Calu3 (cell line): ENCODE results near the gene CCDC107. TPM values are rescaled to one million over a fixed set of nuclear protein-coding genes. Genes with fewer than 3 reads are reported as not detected.

Experiments used
- BruUV-seq: library from RNA; stranded (reverse); fragments of 400-500 nt; replicated peaks from 2 replicates; lab custom pipeline; 2021; lab: Mats Ljungman, UMichigan
- CTCF ChIA-PET: fragments of 300-600 bp; sonication (Branson Sonifier 250); formaldehyde crosslinking; loops from one replicate; lab custom pipeline; 2022; ENCODE audit warnings: antibody characterized with exemption; lab: Charles Lee
- DNase-seq: peaks from one replicate; pipeline ENCODE4 v3.0.0; 2022
- H3K27ac Mint-ChIP-seq: one replicate; pipeline ENCODE4 v1.8.0; 2022; ENCODE audit warnings: mixed read lengths; ENCODE audit not compliant: unreplicated experiment
- H3K27me3 Mint-ChIP-seq: one replicate; pipeline ENCODE4 v1.8.0; 2022; ENCODE audit warnings: mixed read lengths; ENCODE audit not compliant: unreplicated experiment
- H3K36me3 Mint-ChIP-seq: one replicate; pipeline ENCODE4 v1.8.0; 2022; ENCODE audit warnings: mild to moderate bottlenecking, moderate library complexity, mixed read lengths; ENCODE audit not compliant: insufficient read depth, unreplicated experiment
- H3K4me1 Mint-ChIP-seq: one replicate; pipeline ENCODE4 v1.8.0; 2022; ENCODE audit warnings: mild to moderate bottlenecking, low read depth, mixed read lengths; ENCODE audit not compliant: unreplicated experiment
- H3K4me3 Mint-ChIP-seq: one replicate; pipeline ENCODE4 v1.8.0; 2022; ENCODE audit warnings: mild to moderate bottlenecking, low read depth, moderate library complexity, mixed read lengths; ENCODE audit not compliant: unreplicated experiment
- H3K9me3 Mint-ChIP-seq: one replicate; pipeline ENCODE4 v1.8.0; 2022; ENCODE audit warnings: low read depth, mixed read lengths; ENCODE audit not compliant: unreplicated experiment
- intact Hi-C: fragments of 100-400 bp; cut with micrococcal nuclease; formaldehyde crosslinking; loops from one replicate; pipeline ENCODE4 v1.10.0; 2022; ENCODE audit not compliant: unreplicated experiment
- total RNA-seq: library from RNA; stranded (reverse); gene quantifications from 2 replicates; pipeline ENCODE4 v1.2.3, GENCODE V29; 2022
- TF ChIP-seq, protein P1 (sequence below): fragments of 200-600 bp; IDR thresholded peaks from one replicate; pipeline ENCODE4 v1.8.0; 2022; ENCODE audit warnings: antibody characterized with exemption; ENCODE audit not compliant: unreplicated experiment

CCDC107 gene
- total RNA-seq, 1 experiment from 2014 or later, result 7.9 TPM

DNA sequence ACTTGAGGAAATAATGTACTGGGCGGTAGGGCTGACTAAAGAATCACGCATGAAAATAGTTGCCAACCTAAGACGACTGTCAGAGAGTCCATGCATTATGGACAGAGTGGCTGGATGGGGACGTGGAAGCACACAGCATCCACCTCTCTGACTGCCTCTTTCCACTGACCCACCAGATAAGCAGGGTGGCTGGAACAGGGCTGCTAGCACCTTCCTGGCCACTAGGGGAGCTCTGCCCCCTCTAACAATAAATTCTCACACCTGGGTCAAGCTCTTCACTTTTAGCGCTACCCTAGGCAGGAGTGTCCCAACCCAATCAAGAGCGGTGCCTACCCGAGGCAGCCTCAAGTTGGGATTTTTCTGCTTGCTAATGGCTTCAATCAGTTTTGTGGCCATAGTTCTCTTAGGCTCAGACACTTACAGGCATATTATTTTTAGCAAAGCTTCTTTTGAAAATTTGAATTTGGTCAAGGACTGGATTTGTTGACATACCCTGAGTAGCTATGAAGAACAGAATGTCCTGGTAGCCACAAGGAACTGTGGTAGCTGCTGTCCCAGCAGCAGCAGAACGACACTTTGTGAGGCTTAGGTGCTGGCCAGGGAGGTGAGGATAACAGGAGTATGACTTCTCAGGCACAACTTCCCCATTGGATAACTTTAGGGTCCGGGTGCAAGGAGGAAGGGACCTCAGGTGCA, 38.6 kb downstream of the CCDC107 start:
- BruUV-seq, result no TSS peak
- TF ChIP-seq, protein P1, sequence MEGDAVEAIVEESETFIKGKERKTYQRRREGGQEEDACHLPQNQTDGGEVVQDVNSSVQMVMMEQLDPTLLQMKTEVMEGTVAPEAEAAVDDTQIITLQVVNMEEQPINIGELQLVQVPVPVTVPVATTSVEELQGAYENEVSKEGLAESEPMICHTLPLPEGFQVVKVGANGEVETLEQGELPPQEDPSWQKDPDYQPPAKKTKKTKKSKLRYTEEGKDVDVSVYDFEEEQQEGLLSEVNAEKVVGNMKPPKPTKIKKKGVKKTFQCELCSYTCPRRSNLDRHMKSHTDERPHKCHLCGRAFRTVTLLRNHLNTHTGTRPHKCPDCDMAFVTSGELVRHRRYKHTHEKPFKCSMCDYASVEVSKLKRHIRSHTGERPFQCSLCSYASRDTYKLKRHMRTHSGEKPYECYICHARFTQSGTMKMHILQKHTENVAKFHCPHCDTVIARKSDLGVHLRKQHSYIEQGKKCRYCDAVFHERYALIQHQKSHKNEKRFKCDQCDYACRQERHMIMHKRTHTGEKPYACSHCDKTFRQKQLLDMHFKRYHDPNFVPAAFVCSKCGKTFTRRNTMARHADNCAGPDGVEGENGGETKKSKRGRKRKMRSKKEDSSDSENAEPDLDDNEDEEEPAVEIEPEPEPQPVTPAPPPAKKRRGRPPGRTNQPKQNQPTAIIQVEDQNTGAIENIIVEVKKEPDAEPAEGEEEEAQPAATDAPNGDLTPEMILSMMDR, result peak; percentile 75
- peak; percentile 65 for DNase-seq
- Mint-ChIP-seq H3K27ac (no peak overlapping the region), H3K9me3 (no peaks in the 10 kb centered on the region), H3K36me3 (peaks cover 6% of the 10 kb centered on the region), H3K27me3 (no peaks in the 10 kb centered on the region), H3K4me1 (no peaks in the 10 kb centered on the region), H3K4me3 (no peak overlapping the region)
- CTCF ChIA-PET, result interaction anchor here (0.6 to 1.6 kb wide), 14 partner anchors 11 to 118 kb away, joined by 3 to 12 read pairs (median 4); partner anchors contain the start of genes ARHGEF39, CA9, CCDC107 and RMRP
- intact Hi-C loops, result loop anchor here (5.0 kb wide), 1 partner anchor 34 kb away; no protein-coding TSS in a partner anchor

DNA sequence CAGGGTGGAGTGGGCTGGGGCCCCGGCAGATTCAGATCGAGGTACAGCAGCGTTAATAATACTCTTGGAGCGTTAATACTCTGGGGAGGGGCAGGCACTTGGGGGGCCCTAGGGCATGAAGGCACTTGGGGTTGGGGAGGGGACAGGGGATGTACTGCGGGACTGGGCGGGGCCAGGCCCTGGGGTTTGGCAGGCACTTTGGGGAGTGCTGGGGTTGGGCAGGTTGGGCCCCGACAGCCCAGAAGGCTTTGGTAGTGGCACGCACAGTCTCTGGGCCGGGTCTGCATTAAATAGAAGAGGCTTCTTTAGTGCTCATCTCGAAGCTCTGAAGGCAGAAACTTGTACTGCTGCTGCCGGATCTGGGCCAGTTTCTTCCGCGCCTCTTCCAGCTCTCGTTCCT, 39.4 kb downstream of the CCDC107 start:
- H3K27ac Mint-ChIP-seq, result no peak overlapping the region
- intact Hi-C loops, result loop anchor here (5.0 kb wide), 1 partner anchor 35 kb away; no protein-coding TSS in a partner anchor
- DNase-seq, result no peak

DNA sequence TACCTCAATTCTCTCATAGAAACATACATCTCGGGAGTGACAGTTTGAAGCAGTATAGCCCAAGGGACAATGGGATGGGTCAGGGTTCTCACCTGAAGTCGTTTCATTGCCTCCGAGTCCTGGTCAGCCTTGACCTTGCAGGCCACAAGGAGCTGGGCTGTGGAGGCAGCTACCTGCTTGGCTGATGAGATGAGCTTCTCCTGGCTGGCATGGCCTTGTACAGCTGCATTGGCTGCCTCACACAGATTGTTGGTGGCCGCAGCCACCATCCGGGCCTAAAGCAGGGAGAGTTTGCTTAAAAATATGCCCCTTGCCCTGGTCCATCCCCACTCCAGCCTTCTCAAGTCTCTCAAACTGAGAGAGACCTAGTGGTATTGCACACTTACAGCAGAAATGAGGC, 40.1 kb downstream of the CCDC107 start:
- no peaks in the 10 kb centered on the region for H3K9me3 Mint-ChIP-seq
- TF ChIP-seq, protein P1, result no peak
- intact Hi-C loops, result loop anchor here (5.0 kb wide), 1 partner anchor 36 kb away; no protein-coding TSS in a partner anchor
- CTCF ChIA-PET, result no interaction called here
- no TSS peak for BruUV-seq
- H3K4me3 Mint-ChIP-seq, result no peak overlapping the region
- no peak for DNase-seq
- no peaks in the 10 kb centered on the region for H3K4me1 Mint-ChIP-seq
- H3K27me3 Mint-ChIP-seq, result no peaks in the 10 kb centered on the region
- peaks cover 11% of the 10 kb centered on the region for H3K36me3 Mint-ChIP-seq
- H3K27ac Mint-ChIP-seq, result no peak overlapping the region

More for the DNA sequence above, 39.4 kb downstream of the CCDC107 start:
- H3K27me3 Mint-ChIP-seq, result no peaks in the 10 kb centered on the region
- H3K9me3 Mint-ChIP-seq, result no peaks in the 10 kb centered on the region
- H3K4me1 Mint-ChIP-seq, result no peaks in the 10 kb centered on the region
- TF ChIP-seq, protein P1, result no peak
- CTCF ChIA-PET, result interaction anchor here (1.0 kb wide), 1 partner anchor 28 kb away, joined by 5 read pairs; no protein-coding TSS in a partner anchor
- TSS peak; percentile 85 for BruUV-seq
- peaks cover 6% of the 10 kb centered on the region for H3K36me3 Mint-ChIP-seq
- no peak overlapping the region for H3K4me3 Mint-ChIP-seq

DNA sequence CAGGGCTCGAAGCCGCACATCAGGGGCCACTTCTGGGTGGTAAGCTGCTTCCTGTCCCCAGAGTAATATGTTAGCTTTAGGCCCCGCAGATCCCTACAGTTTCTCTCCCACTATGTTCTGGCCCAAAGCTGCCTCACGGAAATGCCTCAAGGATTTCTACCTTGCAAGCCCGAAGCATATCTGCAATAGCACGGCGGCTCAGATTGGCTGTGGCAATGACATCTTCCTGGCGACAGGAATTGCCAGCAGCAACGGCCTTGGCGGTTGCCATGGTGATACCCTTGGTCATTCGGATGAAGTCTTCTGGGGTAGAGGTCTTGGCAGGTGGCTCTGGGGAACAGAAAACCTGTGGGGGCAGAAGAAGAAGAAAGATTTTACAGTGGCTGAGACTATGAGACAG, 41.9 kb downstream of the CCDC107 start:
- Mint-ChIP-seq H3K27ac (no peak overlapping the region), H3K9me3 (no peaks in the 10 kb centered on the region), H3K4me1 (no peaks in the 10 kb centered on the region), H3K27me3 (no peaks in the 10 kb centered on the region), H3K36me3 (peaks cover 12% of the 10 kb centered on the region), H3K4me3 (no peak overlapping the region)
- TF ChIP-seq, protein P1, result no peak
- CTCF ChIA-PET, result no interaction called here
- intact Hi-C loops, result no loop called here
- DNase-seq, result no peak
- no TSS peak for BruUV-seq
